ENCODE measurements around the gene C5orf63. TPM values are rescaled to one million over a fixed set of nuclear protein-coding genes. Genes with fewer than 3 reads are reported as not detected.
A peak's percentile ranks its signal among the peaks of the same experiment; 100 is the strongest.

The C5orf63 gene
- total and polyA plus RNA-seq, 4 donors: 2.1 to 6.4 (median 3.8) TPM

GRCh38 chr5:127030259-127031146 is 42.8 kb downstream of the C5orf63 start, which contains the start of gene MARCHF3:
Gene MARCHF3, minus strand, starts transcription at chr5:127030558. Its CDS starts 112,387 bp downstream, at chr5:126918171.
- Histone ChIP-seq H3K9ac (ENCODE audit: low read depth in 1 of 2, low read length in 2 of 2) (peak within 1 kb of the TSS; percentile 24 to 62), H3K27ac (ENCODE audit: low read depth in 1 of 2, low read length in 2 of 2) (peak within 1 kb of the TSS; percentile 62 to 71), H3K27me3 (ENCODE audit: control insufficient read depth in 4 of 4, insufficient read depth in 4 of 4, low read length in 3 of 4) (no peaks in the 10 kb centered on the region), H3K4me3 (ENCODE audit: low read depth in 1 of 3, low read length in 3 of 3) (peak within 1 kb of the TSS; percentile 70 to 76 (median 72)), H3K36me3 (ENCODE audit: control insufficient read depth in 4 of 4, insufficient read depth in 3 of 4, low read depth in 1 of 4, low read length in 3 of 4) (no peaks in the 10 kb centered on the region), H3K9me3 (ENCODE audit: control insufficient read depth in 4 of 4, low read length in 3 of 4) (no peaks in the 10 kb centered on the region), H3K4me1 (ENCODE audit: control insufficient read depth in 4 of 4, insufficient read depth in 4 of 4, low read length in 3 of 4) (peaks cover 7 to 14% (median 12%) of the 10 kb centered on the region in 4 donors)
- under 1% methylated on average over 97 of the region's 97 CpGs for WGBS
- peak in 1 of 2 donors; percentile 37 for TF ChIP-seq RAD21 (IDR thresholded peaks at IDR 0.05)
- TF ChIP-seq HNF4A (conservative IDR thresholded peaks at IDR 0.05): no peak
- TF ChIP-seq EGR1 (IDR thresholded peaks at IDR 0.05; ENCODE audit: low read depth in 2 of 2): peak in 1 of 2 donors; percentile 15
- TF ChIP-seq FOXA1 (IDR thresholded peaks at IDR 0.05): no peak
- TF ChIP-seq GABPA (IDR thresholded peaks at IDR 0.05 in 1 of 2, conservative IDR thresholded peaks at IDR 0.05 in 1 of 2): peak in 1 of 2 donors; percentile 44
- TF ChIP-seq FOXA2 (IDR thresholded peaks at IDR 0.05): no peak
- TF ChIP-seq, protein P1, sequence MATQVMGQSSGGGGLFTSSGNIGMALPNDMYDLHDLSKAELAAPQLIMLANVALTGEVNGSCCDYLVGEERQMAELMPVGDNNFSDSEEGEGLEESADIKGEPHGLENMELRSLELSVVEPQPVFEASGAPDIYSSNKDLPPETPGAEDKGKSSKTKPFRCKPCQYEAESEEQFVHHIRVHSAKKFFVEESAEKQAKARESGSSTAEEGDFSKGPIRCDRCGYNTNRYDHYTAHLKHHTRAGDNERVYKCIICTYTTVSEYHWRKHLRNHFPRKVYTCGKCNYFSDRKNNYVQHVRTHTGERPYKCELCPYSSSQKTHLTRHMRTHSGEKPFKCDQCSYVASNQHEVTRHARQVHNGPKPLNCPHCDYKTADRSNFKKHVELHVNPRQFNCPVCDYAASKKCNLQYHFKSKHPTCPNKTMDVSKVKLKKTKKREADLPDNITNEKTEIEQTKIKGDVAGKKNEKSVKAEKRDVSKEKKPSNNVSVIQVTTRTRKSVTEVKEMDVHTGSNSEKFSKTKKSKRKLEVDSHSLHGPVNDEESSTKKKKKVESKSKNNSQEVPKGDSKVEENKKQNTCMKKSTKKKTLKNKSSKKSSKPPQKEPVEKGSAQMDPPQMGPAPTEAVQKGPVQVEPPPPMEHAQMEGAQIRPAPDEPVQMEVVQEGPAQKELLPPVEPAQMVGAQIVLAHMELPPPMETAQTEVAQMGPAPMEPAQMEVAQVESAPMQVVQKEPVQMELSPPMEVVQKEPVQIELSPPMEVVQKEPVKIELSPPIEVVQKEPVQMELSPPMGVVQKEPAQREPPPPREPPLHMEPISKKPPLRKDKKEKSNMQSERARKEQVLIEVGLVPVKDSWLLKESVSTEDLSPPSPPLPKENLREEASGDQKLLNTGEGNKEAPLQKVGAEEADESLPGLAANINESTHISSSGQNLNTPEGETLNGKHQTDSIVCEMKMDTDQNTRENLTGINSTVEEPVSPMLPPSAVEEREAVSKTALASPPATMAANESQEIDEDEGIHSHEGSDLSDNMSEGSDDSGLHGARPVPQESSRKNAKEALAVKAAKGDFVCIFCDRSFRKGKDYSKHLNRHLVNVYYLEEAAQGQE (IDR thresholded peaks at IDR 0.05): peak; percentile 77
- no peak for TF ChIP-seq HNF4G (IDR thresholded peaks at IDR 0.05)
- no peak for TF ChIP-seq RXRA (IDR thresholded peaks at IDR 0.05)
- TF ChIP-seq TAF1 (conservative IDR thresholded peaks at IDR 0.05): peak; percentile 88
- TF ChIP-seq JUND (IDR thresholded peaks at IDR 0.05): peak in 1 of 2 donors; percentile 54
- no peak for TF ChIP-seq ATF3 (IDR thresholded peaks at IDR 0.05)
- no peak for TF ChIP-seq ZBTB33 (IDR thresholded peaks at IDR 0.05)
- TF ChIP-seq SP1 (IDR thresholded peaks at IDR 0.05): peak; percentile 79
- peak; percentile 61 for TF ChIP-seq YY1 (IDR thresholded peaks at IDR 0.05)
- TF ChIP-seq NR2F2 (IDR thresholded peaks at IDR 0.05): no peak
- TF ChIP-seq MAX (IDR thresholded peaks at IDR 0.05): no peak
- TF ChIP-seq, protein P2, sequence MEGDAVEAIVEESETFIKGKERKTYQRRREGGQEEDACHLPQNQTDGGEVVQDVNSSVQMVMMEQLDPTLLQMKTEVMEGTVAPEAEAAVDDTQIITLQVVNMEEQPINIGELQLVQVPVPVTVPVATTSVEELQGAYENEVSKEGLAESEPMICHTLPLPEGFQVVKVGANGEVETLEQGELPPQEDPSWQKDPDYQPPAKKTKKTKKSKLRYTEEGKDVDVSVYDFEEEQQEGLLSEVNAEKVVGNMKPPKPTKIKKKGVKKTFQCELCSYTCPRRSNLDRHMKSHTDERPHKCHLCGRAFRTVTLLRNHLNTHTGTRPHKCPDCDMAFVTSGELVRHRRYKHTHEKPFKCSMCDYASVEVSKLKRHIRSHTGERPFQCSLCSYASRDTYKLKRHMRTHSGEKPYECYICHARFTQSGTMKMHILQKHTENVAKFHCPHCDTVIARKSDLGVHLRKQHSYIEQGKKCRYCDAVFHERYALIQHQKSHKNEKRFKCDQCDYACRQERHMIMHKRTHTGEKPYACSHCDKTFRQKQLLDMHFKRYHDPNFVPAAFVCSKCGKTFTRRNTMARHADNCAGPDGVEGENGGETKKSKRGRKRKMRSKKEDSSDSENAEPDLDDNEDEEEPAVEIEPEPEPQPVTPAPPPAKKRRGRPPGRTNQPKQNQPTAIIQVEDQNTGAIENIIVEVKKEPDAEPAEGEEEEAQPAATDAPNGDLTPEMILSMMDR (IDR thresholded peaks at IDR 0.05; ENCODE audit: low read depth, low read length, missing input control): peak; percentile 11
- DNase-seq (ENCODE audit: low spot score): peak; percentile 96

Measured in liver (tissue), 9 donors.